ENCODE results near the gene ZNF302.
A peak's percentile ranks its signal among the peaks of the same experiment; 100 is the strongest.

The ZNF302 gene

DNA sequence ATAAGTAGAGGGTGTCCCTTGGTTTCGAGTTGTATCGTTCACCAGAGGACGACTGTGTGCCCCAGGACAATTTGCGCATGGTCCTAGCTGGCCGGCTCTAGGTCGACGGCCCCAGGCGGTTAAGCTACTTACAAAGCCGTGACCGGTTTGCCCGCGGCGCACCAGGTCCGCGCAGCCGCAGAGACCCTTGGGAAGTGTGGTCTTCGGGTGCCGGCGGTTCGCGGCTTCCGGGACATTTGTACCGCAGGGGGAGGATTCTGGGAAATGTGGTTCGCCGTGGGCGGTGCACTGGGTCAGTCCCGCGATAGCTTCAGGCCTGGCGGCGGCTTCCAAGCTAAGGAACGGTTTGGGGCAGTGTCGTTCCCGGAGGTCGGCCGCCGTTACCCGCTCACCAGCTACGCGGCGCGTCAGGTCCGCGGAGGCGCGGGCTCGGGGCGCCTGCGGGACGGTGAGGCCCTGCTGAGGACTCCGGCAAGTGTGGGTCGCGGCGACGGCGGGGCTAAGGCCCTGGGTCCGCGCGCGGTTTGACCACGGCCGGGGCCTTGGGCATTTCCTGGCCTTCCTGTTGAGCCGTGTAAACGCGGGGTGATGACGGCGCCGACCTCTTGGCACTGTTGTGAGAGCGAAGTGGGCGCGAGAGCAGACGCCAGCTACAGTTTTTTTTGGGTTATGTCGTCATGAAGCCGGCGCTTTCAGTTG is at the start of gene ZNF302:
TSS of gene ZNF302 (plus strand) at position 293 of the 699 bp plus-strand sequence. CDS start 1,127 bp downstream, outside the sequence.
- Mint-ChIP-seq H3K27ac (peak within 1 kb of the TSS; percentile 98), H3K27me3 (ENCODE audit: low read depth) (no peaks in the 10 kb centered on the region), H3K9me3 (peaks cover 50% of the 10 kb centered on the region), H3K4me1 (ENCODE audit: low read depth) (peaks cover 21% of the 10 kb centered on the region), H3K4me3 (peak within 1 kb of the TSS; percentile 88), H3K36me3 (ENCODE audit: low read depth) (peaks cover 51% of the 10 kb centered on the region)
- peak; percentile 96 for DNase-seq (ENCODE audit: low spot score)

DNA sequence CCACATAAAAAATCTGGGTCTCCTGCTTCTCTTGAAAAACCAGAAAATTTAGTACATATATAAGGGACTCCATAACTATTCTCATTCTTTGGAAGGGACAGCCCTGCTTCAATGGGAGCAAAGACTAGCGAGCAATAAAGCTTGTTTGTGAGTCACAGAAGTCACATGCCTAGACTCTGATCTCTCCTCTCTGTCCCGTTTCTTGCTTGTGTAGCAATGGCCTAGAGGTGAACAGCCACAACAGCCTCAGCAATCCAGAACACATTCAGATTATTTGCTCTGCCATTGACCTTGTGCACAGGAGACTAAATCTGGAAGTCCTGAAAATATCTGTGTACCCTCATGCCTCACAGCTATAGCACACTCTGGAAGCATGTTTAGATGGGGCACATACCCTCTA is 43.7 kb upstream of the ZNF302 start:
- DNase-seq (ENCODE audit: low spot score) = no peak
- H3K4me3 Mint-ChIP-seq = no peak overlapping the region
- H3K27me3 Mint-ChIP-seq (ENCODE audit: low read depth) = no peaks in the 10 kb centered on the region
- no peaks in the 10 kb centered on the region for H3K36me3 Mint-ChIP-seq (ENCODE audit: low read depth)
- peaks cover 30% of the 10 kb centered on the region for H3K9me3 Mint-ChIP-seq
- H3K27ac Mint-ChIP-seq = no peak overlapping the region
- no peaks in the 10 kb centered on the region for H3K4me1 Mint-ChIP-seq (ENCODE audit: low read depth)

DNA sequence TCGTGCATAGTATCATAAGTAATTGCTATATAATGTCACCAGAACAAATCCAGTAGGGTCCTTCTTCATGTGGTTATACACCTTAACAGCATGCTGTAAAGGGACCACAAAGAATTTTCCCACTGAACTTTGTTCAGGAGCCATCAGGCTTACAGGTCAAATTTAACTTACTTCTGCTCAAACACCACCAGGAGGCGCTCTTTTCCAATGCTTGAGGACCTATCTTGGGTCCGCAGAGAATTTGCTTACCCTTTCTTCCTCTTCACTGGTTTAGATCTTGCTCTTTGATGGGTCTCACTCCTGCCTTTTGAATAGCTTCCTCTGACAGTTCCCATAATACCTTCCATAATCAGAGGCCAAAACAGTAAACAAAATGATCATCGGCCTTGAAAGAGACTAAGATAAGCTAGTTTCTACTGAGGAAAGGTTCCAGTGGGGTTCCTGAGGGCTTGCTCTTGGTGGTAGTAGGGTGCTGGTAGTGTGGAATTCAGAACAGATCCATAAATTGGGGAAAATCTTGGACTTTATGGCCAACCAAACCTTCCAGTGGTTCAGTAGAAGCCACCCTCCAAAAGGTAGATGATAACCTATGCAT is 37.9 kb upstream of the ZNF302 start:
- DNase-seq (ENCODE audit: low spot score) = peak; percentile 32
- H3K9me3 Mint-ChIP-seq = peaks cover 14% of the 10 kb centered on the region
- H3K36me3 Mint-ChIP-seq (ENCODE audit: low read depth) = no peaks in the 10 kb centered on the region
- H3K4me3 Mint-ChIP-seq = no peak overlapping the region
- H3K27me3 Mint-ChIP-seq (ENCODE audit: low read depth) = no peaks in the 10 kb centered on the region
- peaks cover 3% of the 10 kb centered on the region for H3K4me1 Mint-ChIP-seq (ENCODE audit: low read depth)
- no peak overlapping the region for H3K27ac Mint-ChIP-seq

DNA sequence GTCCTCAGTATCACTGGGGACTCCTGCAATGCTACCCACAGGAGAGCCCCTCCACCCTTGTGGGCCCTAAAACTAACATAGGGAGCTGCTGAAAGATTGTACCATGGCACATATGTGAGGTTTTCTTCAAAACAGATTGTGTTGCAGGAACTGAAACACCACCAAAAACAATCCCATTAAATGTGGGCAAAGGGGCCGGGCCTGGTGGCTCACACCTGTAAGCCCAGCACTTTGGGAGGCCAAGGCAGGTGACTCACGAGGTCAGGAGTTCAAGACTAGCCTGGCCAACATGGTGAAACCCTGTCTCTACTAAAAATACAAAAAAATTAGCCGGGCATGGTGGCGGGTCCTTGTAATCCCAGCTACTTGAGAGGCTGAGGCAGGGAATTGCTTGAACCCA is 35.2 kb upstream of the ZNF302 start:
- no peak overlapping the region for H3K27ac Mint-ChIP-seq

DNA sequence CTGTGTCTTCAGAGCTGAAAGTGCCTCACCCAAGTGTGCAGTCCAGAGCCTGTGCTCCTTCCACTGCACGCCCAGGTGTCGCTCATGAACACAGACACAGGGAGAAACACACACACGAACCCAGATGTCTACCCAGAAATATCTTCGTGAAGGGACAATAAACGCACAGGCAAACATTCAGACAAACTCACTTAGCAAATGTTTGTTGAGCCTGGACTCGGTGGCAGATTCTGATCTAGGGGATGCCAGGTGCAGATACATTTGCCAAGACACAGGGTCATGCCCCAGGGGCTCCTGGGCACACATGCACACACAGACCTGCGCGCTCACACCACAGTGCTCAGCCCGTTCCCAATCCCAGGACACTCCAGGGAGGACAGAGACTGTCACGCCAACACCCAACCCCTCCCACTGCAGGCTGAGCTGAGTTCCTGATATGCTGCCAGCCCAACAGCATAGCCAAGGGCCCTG is 32.5 kb upstream of the ZNF302 start:
- Mint-ChIP-seq H3K4me1 (ENCODE audit: low read depth) (no peaks in the 10 kb centered on the region), H3K9me3 (no peaks in the 10 kb centered on the region), H3K27ac (no peak overlapping the region), H3K36me3 (ENCODE audit: low read depth) (no peaks in the 10 kb centered on the region), H3K4me3 (no peak overlapping the region), H3K27me3 (ENCODE audit: low read depth) (no peaks in the 10 kb centered on the region)
- no peak for DNase-seq (ENCODE audit: low spot score)

More for the DNA sequence above, 35.2 kb upstream of the ZNF302 start:
- no peaks in the 10 kb centered on the region for H3K36me3 Mint-ChIP-seq (ENCODE audit: low read depth)
- H3K9me3 Mint-ChIP-seq = no peaks in the 10 kb centered on the region
- peaks cover 3% of the 10 kb centered on the region for H3K4me1 Mint-ChIP-seq (ENCODE audit: low read depth)
- no peak overlapping the region for H3K4me3 Mint-ChIP-seq
- no peak for DNase-seq (ENCODE audit: low spot score)
- H3K27me3 Mint-ChIP-seq (ENCODE audit: low read depth) = no peaks in the 10 kb centered on the region

DNA sequence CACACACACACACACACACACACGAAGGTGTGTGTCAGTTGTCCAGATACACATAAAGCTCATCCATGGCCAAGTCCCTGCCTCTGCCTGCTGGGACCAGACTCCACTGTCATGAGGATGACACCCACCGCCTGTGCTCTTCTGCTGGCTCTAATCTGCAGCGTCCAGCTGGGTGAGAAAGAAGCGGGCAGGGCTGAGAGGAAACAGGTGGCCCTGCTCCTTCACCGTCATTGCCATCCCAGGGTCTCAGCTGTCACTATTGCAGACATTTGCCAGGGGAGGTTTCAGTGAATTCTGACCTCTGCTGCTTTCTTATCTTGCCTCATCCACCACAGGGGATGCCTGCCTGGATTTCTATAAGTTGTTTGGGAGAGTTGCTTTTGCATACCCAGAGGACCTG is 31.9 kb upstream of the ZNF302 start:
- Mint-ChIP-seq H3K4me3 (no peak overlapping the region), H3K9me3 (peaks cover 2% of the 10 kb centered on the region), H3K4me1 (ENCODE audit: low read depth) (no peaks in the 10 kb centered on the region), H3K36me3 (ENCODE audit: low read depth) (no peaks in the 10 kb centered on the region), H3K27me3 (ENCODE audit: low read depth) (no peaks in the 10 kb centered on the region), H3K27ac (no peak overlapping the region)
- DNase-seq (ENCODE audit: low spot score) = no peak

DNA sequence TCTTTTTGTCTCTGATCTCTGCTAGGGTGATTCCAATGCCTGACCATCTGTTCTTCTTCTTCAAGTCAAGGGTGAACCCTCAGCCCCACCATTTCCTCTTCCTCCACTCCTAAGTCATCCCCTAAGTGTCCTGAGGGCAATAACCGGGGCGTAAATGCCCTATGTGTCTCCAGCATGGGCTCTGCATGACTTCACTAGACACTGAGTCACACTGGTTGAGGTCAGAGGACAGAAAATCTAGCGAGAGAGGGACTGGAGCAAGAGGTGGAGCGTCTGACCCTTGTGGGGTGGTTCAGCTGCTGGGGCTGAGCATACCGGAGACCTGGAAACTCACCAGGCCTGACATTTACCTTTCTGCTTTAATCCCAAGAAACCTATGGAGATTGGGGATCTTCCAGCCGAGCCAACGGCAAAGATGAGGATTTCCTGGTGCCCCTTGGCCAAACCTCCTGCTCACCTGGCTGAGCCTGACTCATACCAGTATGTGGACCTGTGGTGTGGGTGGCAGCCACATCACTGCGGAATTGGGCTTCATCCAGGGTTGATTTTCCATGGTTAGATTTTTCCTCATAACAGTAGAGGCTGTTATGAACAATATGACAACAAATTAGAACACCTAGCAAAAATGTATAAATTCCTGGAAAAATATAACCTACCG is 27.5 kb upstream of the ZNF302 start:
- H3K4me1 Mint-ChIP-seq (ENCODE audit: low read depth) = no peaks in the 10 kb centered on the region
- peaks cover 4% of the 10 kb centered on the region for H3K27me3 Mint-ChIP-seq (ENCODE audit: low read depth)

DNA sequence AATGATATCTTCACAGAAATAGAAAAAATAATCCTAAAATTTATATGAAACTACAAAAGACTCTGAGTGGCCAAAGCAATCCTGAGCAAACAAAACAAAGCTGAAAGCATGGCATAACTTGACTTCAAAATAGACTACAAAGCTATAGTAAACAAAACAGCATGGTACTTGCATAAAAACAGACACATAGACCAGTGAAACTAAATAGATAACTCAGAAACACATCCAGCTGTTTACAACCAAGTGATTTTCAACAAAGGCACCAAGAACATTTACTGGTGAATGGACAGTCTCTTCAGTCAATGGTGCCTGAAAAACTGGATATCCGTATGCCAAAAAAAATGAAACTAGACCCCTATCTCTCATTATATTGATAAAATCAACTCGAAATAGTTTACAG is 25.7 kb upstream of the ZNF302 start:
- Mint-ChIP-seq H3K27ac (no peak overlapping the region), H3K4me1 (ENCODE audit: low read depth) (no peaks in the 10 kb centered on the region), H3K27me3 (ENCODE audit: low read depth) (peaks cover 4% of the 10 kb centered on the region), H3K4me3 (no peak overlapping the region), H3K36me3 (ENCODE audit: low read depth) (no peaks in the 10 kb centered on the region), H3K9me3 (peaks cover 25% of the 10 kb centered on the region)
- DNase-seq (ENCODE audit: low spot score) = no peak

More for the DNA sequence above, 27.5 kb upstream of the ZNF302 start:
- Mint-ChIP-seq H3K4me3 (no peak overlapping the region), H3K36me3 (ENCODE audit: low read depth) (no peaks in the 10 kb centered on the region), H3K27ac (no peak overlapping the region), H3K9me3 (peaks cover 25% of the 10 kb centered on the region)
- no peak for DNase-seq (ENCODE audit: low spot score)

DNA sequence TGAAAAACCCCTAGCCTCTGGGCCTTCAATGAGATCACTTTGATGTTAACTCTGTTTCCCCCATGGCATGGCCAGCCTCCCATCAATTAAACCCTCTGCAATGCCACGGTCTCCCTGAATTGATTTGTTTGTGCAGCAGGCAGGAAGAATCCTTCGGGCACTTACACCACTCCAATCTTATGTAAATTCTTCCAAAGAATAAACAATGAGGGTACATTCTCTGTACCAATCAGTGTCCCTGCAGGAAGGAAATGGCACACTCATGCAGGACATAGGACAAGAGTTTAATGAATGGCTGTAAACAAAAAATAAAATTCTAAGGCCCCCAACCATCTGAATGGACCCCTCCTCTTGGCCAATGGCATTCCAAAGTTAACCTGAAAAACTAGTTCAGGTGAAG is 22.7 kb upstream of the ZNF302 start:
- Mint-ChIP-seq H3K4me3 (no peak overlapping the region), H3K4me1 (ENCODE audit: low read depth) (no peaks in the 10 kb centered on the region), H3K36me3 (ENCODE audit: low read depth) (no peaks in the 10 kb centered on the region), H3K27me3 (ENCODE audit: low read depth) (peaks cover 4% of the 10 kb centered on the region), H3K27ac (no peak overlapping the region), H3K9me3 (peaks cover 33% of the 10 kb centered on the region)
- no peak for DNase-seq (ENCODE audit: low spot score)

DNA sequence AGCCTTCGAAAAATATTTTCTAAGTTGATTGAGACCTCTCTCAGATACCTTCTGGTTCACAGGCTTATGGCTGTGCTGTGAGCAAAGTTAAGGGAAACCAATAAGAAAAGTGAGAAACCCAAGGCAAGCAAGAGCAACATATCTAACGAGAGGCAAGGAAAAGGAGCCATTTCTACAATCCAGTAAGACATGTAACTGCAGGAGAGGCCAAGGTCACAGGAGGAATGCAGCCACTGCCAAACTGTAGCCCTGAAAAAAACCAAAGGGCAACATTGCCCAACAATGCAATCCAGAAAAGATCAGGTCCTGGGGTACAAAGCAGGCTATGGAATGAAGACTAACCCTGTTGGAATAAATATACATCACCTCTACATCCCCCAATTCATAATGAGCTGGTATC is 21.8 kb upstream of the ZNF302 start:
- peaks cover 4% of the 10 kb centered on the region for H3K27me3 Mint-ChIP-seq (ENCODE audit: low read depth)
- H3K4me1 Mint-ChIP-seq (ENCODE audit: low read depth) = no peaks in the 10 kb centered on the region
- H3K27ac Mint-ChIP-seq = no peak overlapping the region
- no peak overlapping the region for H3K4me3 Mint-ChIP-seq
- H3K36me3 Mint-ChIP-seq (ENCODE audit: low read depth) = no peaks in the 10 kb centered on the region
- no peak for DNase-seq (ENCODE audit: low spot score)
- H3K9me3 Mint-ChIP-seq = peaks cover 30% of the 10 kb centered on the region

DNA sequence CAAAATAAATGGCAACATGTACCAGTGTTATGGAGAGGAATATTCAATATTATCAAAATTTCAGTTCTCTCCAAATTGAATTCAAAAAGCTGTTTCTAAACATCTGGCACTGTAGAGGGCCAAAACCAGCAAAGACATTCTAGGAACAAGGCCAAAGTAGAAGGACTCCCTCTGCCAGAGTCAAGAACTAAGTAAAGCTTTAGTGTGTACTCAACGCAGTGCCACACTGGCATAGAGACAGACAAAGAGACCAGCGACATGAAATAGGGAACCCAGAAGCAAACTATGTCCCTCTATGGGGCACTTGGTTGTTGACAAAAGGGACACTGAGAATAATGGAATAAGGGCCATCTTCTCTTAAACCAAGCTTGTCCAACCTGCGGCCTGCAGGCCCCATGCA is 16.1 kb upstream of the ZNF302 start:
- H3K4me1 Mint-ChIP-seq (ENCODE audit: low read depth) = peaks cover 6% of the 10 kb centered on the region
- no peaks in the 10 kb centered on the region for H3K36me3 Mint-ChIP-seq (ENCODE audit: low read depth)
- DNase-seq (ENCODE audit: low spot score) = no peak
- no peak overlapping the region for H3K4me3 Mint-ChIP-seq
- H3K27me3 Mint-ChIP-seq (ENCODE audit: low read depth) = no peaks in the 10 kb centered on the region
- no peak overlapping the region for H3K27ac Mint-ChIP-seq
- H3K9me3 Mint-ChIP-seq = peaks cover 8% of the 10 kb centered on the region

DNA sequence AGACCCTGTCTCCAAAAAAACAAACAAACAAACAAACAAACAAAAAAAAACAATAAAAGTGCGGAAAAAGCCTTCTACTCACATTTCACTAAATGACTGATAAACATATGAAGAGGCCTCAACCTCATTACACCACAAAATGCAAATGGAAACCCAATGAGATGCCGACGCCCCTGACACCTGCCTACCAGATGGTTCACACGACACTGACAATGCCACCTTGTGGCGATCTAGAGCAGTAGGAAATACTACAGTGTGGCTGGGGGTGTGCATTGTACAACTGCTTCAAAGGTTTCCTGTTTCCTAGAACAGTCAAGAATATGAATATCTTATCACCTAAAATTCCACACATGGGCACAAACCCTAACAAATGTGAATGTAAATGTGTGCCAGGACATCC is 14.6 kb upstream of the ZNF302 start:
- no peak overlapping the region for H3K27ac Mint-ChIP-seq
- no peak for DNase-seq (ENCODE audit: low spot score)
- peaks cover 3% of the 10 kb centered on the region for H3K9me3 Mint-ChIP-seq
- no peak overlapping the region for H3K4me3 Mint-ChIP-seq
- H3K4me1 Mint-ChIP-seq (ENCODE audit: low read depth) = peaks cover 10% of the 10 kb centered on the region
- H3K27me3 Mint-ChIP-seq (ENCODE audit: low read depth) = no peaks in the 10 kb centered on the region
- H3K36me3 Mint-ChIP-seq (ENCODE audit: low read depth) = peaks cover 2% of the 10 kb centered on the region

DNA sequence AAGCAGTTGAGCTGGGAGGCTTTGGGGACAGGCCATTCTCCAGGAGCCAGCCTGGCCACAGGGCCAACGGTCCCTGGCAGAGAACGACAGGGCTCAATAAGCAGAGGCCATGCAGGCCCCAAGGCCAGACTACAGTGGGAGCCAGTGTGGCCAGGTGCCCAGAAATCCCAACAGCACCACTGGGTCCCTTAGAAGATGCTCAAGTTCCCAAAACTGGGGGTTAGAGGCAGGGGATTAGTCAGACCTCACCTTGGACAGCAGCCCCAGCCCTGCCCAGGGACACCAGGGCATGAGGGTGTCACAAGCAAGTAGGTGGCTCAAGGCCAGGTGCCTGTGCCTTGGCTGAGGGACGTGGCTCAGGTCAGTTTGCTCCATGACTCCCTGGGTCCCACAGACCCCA is 13.3 kb upstream of the ZNF302 start:
- no peaks in the 10 kb centered on the region for H3K9me3 Mint-ChIP-seq
- H3K27me3 Mint-ChIP-seq (ENCODE audit: low read depth) = no peaks in the 10 kb centered on the region
- H3K36me3 Mint-ChIP-seq (ENCODE audit: low read depth) = peaks cover 2% of the 10 kb centered on the region
- no peak overlapping the region for H3K4me3 Mint-ChIP-seq
- DNase-seq (ENCODE audit: low spot score) = no peak
- H3K27ac Mint-ChIP-seq = no peak overlapping the region
- peaks cover 10% of the 10 kb centered on the region for H3K4me1 Mint-ChIP-seq (ENCODE audit: low read depth)

DNA sequence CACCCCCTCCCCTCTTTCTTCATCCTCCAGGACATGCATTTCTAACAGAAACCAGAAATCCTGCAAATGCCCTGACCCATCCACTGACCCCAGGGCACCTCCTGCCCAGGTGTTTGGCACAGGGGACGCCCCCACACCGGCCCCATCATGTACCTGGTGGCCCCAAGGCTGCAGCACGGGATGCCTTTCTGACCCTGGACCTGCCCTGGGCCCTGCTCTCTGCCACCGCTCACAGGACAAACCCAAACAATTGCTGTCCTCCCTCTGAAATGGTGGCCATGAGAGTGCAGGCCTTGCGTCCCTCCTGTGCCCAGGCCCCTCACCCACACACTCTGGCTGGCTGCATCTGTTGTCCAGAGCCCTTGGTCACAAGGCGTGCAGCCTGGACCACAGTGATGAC is 12.6 kb upstream of the ZNF302 start:
- peaks cover 10% of the 10 kb centered on the region for H3K4me1 Mint-ChIP-seq (ENCODE audit: low read depth)
- DNase-seq (ENCODE audit: low spot score) = no peak
- H3K27ac Mint-ChIP-seq = no peak overlapping the region

More for the DNA sequence above, 12.6 kb upstream of the ZNF302 start:
- H3K36me3 Mint-ChIP-seq (ENCODE audit: low read depth) = peaks cover 2% of the 10 kb centered on the region
- H3K27me3 Mint-ChIP-seq (ENCODE audit: low read depth) = no peaks in the 10 kb centered on the region
- no peaks in the 10 kb centered on the region for H3K9me3 Mint-ChIP-seq
- H3K4me3 Mint-ChIP-seq = no peak overlapping the region
